Astrocyte of the hippocampus (primary cell): ENCODE data around the gene VAMP5.
"Not testable (repeated sequence)": the region's sequence is repeated elsewhere in the genome, so short reads cannot be mapped to it uniquely, and the experiment has no call there.

Experiments used
- DNase-seq: peaks from one replicate; pipeline ENCODE4 v3.0.0; 2011; ENCODE audit warnings: low read depth, low spot score

The VAMP5 gene

GRCh38 chr2:85600951-85601770, 16.9 kb downstream of the VAMP5 start:
- no peak for DNase-seq

DNA sequence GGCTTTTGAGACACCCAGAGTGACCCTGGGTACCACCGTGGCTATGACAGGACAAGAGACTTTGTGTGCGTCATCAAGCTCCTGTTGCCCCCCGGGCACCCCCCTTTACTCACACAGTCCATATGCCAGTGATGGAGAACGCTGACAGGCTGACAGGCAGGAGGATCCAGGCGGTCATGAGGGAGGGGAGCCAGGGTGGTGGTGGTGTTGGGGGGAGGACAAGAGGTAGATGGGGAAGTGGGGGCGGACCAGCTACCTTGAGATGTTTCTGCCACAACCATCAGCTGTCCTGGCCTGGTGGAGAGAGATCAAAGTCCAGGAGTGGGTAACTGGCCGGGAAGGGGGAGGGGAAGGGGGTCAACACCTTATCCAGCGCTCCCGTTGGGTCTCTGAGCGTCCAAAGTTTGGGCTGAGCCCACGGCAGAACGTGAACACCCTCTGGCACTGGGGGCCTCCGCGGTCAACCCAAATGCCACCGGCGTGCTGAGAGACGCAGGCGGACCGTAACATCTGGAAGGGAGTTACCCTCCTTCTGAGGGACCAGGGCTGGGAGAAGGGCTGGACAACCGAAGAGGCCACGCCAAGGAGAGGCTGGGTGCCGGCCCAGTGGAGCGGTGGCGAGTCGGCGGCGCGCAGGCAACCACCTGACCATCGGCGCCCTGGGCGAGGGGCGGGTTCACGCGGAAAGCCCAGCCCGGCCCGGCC, 17.7 kb downstream of the VAMP5 start:
- DNase-seq: peak; percentile 77

DNA sequence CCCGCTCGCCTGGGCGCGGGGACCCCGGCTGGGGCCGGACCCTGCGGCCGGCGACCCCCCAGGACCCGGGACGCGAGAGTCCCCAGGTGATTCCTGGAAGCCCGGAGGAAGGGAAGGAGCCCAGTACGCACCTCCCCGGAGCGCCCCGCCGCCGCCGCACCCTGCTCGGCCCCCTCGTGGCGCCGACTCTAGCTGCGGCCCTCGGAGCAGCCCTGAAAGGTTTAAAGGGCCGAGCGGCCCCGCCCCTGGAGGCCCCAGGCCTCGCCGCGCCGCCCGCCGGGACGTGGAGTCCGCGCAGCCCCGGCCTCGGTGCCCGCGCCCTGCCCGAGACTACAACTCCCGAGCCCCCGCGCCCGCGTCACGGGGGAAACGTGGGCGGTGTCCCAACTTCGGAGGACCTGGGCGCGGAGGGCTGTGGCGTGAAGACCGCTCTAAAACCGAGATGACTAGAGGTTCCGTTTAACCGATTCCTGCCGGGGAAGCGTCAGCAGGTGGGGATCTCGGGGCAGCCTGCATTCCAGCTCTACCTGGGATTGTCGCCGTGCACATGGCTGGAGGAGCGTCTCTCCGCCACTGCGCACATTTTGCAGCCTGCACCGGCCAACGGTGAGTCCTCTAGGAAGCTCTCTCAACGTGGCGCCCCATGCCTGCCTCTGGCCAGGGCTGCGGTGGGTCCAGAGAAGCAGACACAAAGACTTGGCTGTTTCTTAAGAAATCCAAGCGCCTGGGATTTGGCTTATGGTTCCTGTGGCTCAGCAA, 18.4 kb downstream of the VAMP5 start, which contains the start of gene TMEM150A:
TMEM150A (minus strand) TSS at position 223 of the 759 bp plus-strand sequence. CDS start 750 bp downstream, outside the sequence.
- peak; percentile 98 for DNase-seq

DNA sequence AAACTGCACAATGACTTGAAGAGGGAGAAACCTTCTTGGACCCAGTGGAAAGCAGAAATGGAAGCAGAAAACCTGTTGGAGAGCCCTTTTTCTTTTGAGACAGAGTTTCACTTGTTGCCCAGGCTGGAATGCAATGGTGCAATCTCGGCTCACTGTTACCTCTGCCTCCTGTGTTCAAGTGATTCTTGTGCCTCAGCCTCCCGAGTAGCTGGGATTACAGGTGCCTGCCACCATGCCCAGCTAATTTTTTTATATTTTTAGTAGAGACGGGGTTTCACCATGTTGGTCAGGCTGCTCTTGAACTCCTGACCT, 19.9 kb downstream of the VAMP5 start:
- DNase-seq: not testable (repeated sequence)

DNA sequence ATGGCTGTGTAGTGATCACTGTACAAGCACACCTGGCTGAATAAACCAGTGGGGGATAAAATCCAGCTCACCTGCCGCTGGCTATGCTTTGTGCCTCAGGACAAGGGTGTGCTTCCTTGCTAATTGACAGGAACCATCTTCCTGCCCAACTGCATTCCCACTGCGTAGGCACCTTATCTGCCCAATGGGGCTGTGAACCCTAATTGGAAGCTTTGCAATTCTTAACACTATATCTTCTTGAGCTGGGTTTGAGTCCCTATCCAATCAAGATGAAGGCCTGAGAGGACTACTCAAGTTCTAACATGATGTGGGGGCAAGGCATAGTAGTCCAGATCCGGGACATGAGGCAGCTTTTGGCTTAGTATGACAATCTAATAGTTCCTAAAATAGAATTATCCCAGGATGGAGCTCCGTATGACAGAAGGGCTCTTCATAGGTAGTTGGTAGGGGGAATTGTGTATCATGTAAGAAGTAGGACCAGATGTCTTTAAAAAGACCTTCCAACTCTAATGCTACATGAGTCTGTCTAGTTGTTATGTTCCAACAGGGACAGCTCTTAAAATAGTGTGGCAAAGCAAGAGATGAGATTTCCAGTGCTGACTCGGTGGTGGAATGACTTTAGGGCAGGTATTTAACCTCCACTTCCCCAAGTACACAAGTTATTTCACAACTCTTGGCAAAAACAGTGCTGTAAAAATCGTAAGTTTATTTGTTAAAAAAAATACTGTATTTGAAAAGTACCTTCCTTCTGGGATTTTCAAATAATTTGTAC, 20.5 kb downstream of the VAMP5 start:
- no peak for DNase-seq

GRCh38 chr2:85605406-85606115, 21.3 kb downstream of the VAMP5 start:
- DNase-seq: peak; percentile 97

DNA sequence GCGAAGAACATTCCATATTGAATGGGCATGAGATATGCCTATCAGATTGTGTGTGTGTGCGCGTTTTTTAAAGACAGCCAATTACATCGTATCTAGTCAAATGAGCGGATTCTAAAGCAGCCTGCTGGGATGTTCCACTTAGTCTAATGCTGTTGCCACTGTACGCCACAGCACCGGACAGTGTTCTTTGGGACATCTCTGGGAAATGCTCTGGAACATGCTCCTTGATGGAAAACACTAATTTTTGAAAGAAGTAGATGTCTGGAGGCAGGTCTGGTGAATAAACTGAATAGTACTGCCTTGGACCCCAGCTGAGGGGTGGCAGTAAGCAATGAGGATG, 21.9 kb downstream of the VAMP5 start:
- DNase-seq: no peak

DNA sequence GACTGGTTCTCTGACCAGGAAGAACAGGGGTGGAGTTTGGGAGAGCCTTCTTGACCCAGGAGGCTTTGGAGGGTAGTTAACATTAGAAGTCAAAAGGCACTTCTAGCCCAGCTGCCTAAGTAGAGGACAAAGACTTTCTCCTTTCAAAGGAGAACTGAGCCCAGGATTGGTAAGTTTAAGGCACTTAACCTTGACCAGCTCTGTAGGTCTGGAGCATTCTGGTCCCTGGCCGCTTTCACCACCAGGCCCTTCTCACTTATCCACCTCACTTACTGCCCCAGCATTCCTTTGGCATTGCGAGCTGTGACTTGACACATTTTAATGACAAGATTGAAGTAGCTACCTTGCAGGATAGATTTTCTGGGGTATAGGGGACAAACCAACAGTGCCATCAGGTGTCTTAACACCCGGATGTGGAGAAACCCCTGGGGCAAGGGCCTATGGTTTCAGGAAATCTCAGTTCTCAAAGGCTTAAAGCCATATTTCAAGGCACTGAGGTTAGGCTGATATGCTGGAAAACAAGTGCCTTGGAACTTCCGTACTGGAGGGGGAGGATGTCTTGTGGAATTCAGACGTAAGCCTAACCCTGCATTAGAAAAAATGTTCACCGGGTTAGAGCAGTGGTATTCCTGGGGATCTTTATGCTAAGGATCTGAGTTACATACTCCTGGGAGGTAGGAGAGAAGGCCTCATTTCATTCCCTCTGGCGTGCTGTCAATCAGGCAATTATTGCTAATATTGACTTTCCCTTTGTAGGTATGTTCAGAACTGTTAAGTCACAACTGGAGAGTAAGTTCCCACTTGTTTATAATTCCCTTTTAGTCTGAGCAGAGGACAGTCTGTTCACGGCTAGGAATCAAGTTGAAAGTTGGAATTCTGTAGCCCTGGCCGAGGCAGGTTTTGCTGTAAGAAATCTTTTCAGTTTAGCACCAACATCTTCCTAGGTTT, 23.3 kb downstream of the VAMP5 start:
- DNase-seq: no peak

DNA sequence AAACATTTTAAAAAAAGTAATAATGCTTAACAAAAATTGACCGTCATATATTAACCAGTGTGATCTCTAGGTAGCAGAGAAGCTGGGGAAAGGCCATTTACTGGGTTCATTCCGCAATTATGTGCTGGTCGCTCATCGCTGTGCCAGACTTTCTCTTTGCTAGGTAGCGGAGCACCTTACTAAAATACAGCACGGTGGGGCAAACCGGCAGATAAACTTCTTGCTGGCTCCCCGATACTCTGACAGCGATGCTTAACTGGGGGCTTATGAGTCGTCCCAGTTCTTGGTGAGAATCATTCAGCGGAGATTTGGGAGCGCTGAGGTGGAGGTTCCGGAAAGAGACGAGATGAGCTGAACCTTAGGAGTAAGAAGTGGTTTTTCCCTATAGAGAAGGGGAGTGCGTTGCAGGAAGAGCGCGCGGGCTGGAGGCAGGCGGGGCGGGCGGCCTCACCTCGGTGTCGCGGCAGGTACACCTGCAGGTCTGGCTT, 27.0 kb downstream of the VAMP5 start:
- DNase-seq: no peak

- peak; percentile 94 for DNase-seq
Measured at GRCh38 chr2:85611705-85612587, 27.7 kb downstream of the VAMP5 start, which contains the start of gene C2orf68. C2orf68 (minus strand) TSS chr2:85612066; CDS start chr2:85611984, 82 bp downstream.

DNA sequence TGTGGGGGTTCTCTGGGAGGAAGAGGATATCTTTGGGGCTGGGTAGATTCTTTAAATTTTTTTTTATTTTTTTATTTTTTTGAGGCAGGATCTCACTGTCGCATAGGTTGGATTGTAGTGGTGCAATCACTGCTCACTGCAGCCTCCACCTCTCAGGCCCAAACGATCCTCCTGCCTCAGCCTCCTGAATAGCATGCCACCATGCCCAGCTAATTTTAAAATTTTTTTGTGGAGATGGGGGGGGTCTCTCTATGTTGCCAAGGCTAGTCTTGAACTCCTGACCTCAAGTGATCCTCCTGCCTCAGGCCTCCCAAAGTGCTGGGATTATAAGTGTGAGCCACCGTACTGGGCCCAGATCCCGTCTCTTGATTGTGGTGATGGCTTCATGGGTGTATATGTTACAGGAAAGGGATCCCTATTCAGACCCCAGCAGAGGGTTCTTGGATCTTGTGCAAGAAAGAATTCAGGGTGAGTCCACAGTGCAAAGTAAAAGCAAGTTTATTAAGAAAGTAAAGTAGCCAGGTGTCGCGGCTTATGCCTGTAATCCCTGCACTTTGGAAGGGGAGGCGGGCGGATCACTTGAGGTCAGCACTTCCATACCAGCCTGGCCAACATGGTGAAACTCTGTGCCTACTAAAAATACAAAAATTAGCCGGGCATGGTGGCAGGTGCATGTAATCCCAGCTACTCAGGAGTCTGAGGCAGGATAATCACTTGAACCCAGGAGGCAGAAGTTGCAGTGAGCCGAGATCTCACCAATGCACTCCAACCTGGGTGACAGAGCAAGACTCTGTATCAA, 29.7 kb downstream of the VAMP5 start:
- no peak for DNase-seq

DNA sequence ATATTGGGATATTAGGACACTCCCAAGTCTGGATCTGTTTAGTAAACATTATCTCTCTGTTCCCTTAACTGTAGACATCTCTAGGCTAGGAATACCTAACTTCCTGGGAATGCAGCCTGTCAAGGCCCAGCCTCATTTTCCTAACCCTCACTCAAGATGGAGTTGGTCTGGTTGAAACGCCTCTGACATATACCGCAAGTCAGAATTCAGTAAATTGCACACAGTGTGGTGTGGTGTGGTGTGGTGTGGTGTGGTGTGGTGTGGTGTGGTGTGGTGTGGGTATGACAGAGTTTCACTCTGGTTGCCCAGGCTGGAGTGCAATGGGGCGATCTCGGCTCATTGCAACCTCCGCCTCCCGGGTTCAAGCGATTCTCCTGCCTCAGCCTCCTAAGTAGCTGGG, 30.5 kb downstream of the VAMP5 start:
- DNase-seq: not testable (repeated sequence)

DNA sequence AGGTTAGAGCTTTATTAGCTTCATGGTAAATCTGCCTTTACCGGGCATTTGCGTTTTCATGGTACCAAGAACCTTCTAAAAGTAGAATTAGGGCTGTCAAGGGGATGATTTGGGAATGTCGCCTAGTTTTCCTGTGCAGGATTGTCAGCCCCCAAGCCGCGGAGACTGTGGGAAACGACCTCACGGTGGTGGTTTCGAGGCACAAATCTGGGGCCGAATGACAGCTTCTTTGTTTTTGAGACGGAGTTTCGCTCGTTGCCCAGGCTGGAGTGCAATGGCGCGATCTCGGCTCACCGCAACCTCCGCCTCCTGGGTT, 31.1 kb downstream of the VAMP5 start:
- DNase-seq: no peak

- not testable (repeated sequence) for DNase-seq
Measured at GRCh38 chr2:85617723-85618122, 33.5 kb downstream of the VAMP5 start.

- no peak for DNase-seq
Measured at GRCh38 chr2:85619617-85620016, 35.4 kb downstream of the VAMP5 start.

DNA sequence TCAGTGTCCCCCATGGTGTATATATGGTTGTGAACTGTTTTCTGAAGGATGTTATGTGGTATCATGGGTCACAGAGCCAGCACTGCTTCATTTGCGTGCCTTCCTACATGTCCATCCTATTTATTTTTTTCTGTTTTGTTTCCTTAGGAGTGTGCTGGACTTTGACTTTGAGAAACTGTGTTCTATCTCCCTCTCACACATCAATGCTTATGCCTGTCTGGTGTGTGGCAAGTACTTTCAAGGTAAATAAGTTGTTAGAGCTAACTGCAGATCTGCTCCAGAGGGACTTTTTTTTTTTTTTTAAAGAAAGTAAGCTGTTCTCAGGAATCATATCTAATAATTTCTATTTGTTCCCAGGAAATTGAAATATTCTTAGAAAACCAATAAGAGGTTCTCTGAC, 37.1 kb downstream of the VAMP5 start:
- DNase-seq: no peak

DNA sequence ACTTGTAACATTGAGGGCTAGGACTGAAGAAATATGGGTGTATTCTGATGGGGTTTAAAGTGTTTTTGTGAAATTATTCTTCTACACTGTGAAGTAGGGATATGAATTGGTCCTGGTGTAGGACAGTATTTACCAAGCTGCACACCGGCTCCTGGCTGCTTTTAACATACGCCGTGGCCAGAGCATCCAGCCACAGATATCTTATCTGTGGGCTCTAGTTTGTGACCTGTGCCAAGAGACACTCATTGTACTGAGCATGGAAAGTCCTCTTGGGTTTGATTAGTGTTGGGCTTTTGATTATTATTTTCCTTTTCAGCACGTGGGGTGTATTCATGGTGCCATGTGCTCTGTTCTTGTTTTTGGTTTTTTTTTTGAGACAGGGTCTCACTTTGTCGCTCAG, 39.8 kb downstream of the VAMP5 start:
- no peak for DNase-seq

DNA sequence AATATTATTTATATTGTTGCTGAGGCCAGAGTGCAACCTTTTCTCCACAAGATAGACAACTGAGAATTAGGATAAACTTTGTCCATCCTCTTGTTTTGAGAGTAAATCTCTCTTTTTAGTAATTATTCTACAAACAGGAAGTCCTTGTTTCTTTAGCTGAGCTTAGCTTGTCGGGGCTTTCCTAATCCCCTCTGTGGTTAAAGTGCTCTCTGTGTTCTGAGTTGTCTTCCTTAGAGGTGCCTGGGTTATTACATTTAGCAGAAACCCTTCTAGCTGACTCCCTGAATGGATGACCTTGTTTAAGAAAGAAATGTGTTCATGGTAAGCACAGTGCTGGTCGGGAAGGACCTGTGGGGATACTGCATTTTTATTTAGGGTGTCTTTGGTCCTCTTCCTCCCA, 44.4 kb downstream of the VAMP5 start:
- no peak for DNase-seq
